PFSK-1 (cell line): ENCODE results near the gene A1CF.

ENCODE experiments used
- FOXP2 ChIP-seq: optimal IDR thresholded peaks from 2 replicates; pipeline ENCODE3; 2011; ENCODE audit warnings: borderline replicate concordance, control low read depth, inconsistent platforms; ENCODE audit not compliant: insufficient read depth; ENCODE audit errors: extremely low read length, extremely low read depth
- POLR2AphosphoS5 ChIP-seq: IDR thresholded peaks from 2 replicates; pipeline ENCODE4 v1.6.1; 2012; ENCODE audit warnings: low read depth, mild to moderate bottlenecking, control low read depth, low read length, moderate library complexity
- SIN3A ChIP-seq: IDR thresholded peaks from 2 replicates; pipeline ENCODE4 v1.6.1; 2012; ENCODE audit warnings: mild to moderate bottlenecking, low read length, moderate library complexity, borderline replicate concordance; ENCODE audit not compliant: insufficient read depth
- TAF1 ChIP-seq: IDR thresholded peaks from 2 replicates; pipeline ENCODE4 v1.6.1; 2012; ENCODE audit warnings: low read length, control low read depth, borderline replicate concordance; ENCODE audit not compliant: insufficient read depth
- TF ChIP-seq, protein P1 (sequence below), 2 experiments: IDR thresholded peaks; 2 replicates each; pipeline versions ENCODE4 v1.6.1 to v1.8.0; 2011 to 2012; ENCODE audit warnings: low read depth in 2 of 2, low read length in 2 of 2, control low read depth in 1 of 2, inconsistent platforms in 1 of 2, mild to moderate bottlenecking in 1 of 2, moderate library complexity in 1 of 2; ENCODE audit not compliant: insufficient read depth in 1 of 2

The A1CF gene

GRCh38 chr10:50798297-50798696 lies 87.1 kb downstream of the A1CF start:
- TF ChIP-seq, protein P1, sequence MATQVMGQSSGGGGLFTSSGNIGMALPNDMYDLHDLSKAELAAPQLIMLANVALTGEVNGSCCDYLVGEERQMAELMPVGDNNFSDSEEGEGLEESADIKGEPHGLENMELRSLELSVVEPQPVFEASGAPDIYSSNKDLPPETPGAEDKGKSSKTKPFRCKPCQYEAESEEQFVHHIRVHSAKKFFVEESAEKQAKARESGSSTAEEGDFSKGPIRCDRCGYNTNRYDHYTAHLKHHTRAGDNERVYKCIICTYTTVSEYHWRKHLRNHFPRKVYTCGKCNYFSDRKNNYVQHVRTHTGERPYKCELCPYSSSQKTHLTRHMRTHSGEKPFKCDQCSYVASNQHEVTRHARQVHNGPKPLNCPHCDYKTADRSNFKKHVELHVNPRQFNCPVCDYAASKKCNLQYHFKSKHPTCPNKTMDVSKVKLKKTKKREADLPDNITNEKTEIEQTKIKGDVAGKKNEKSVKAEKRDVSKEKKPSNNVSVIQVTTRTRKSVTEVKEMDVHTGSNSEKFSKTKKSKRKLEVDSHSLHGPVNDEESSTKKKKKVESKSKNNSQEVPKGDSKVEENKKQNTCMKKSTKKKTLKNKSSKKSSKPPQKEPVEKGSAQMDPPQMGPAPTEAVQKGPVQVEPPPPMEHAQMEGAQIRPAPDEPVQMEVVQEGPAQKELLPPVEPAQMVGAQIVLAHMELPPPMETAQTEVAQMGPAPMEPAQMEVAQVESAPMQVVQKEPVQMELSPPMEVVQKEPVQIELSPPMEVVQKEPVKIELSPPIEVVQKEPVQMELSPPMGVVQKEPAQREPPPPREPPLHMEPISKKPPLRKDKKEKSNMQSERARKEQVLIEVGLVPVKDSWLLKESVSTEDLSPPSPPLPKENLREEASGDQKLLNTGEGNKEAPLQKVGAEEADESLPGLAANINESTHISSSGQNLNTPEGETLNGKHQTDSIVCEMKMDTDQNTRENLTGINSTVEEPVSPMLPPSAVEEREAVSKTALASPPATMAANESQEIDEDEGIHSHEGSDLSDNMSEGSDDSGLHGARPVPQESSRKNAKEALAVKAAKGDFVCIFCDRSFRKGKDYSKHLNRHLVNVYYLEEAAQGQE (IDR thresholded peaks at IDR 0.05; ENCODE audit: insufficient read depth in 1 of 2, low read depth in 2 of 2, low read length in 2 of 2): no peak
- TF ChIP-seq POLR2AphosphoS5 (no peak), FOXP2 (no peak), SIN3A (no peak), TAF1 (no peak)

DNA sequence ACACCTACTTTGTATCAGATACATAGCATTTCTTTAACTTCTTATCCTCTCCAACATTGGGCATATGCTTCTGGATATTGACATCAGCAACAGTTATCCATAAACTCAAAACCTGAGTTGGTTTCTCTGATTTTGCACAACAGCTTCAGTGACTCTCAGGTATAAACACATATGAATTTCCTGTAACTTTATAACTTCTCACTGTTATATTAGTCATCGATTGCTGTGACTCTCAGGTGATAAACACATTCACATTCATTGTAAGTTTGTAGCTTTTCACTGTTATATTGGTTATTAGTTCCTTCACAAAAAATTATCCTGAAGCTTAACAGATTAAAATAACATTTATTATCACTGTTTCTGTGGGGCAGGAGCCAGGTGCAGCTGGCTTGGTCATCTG lies 88.7 kb downstream of the A1CF start:
- TF ChIP-seq, protein P1 (IDR thresholded peaks at IDR 0.05; ENCODE audit: insufficient read depth in 1 of 2, low read depth in 2 of 2, low read length in 2 of 2): no peak
- TF ChIP-seq TAF1: no peak
- no peak for TF ChIP-seq POLR2AphosphoS5
- no peak for TF ChIP-seq FOXP2

- TF ChIP-seq FOXP2 (no peak), SIN3A (no peak), TAF1 (no peak), POLR2AphosphoS5 (no peak)
- TF ChIP-seq, protein P1 (IDR thresholded peaks at IDR 0.05; ENCODE audit: insufficient read depth in 1 of 2, low read depth in 2 of 2, low read length in 2 of 2): no peak
Observed at GRCh38 chr10:50794490-50794889, 90.9 kb downstream of the A1CF start.

DNA sequence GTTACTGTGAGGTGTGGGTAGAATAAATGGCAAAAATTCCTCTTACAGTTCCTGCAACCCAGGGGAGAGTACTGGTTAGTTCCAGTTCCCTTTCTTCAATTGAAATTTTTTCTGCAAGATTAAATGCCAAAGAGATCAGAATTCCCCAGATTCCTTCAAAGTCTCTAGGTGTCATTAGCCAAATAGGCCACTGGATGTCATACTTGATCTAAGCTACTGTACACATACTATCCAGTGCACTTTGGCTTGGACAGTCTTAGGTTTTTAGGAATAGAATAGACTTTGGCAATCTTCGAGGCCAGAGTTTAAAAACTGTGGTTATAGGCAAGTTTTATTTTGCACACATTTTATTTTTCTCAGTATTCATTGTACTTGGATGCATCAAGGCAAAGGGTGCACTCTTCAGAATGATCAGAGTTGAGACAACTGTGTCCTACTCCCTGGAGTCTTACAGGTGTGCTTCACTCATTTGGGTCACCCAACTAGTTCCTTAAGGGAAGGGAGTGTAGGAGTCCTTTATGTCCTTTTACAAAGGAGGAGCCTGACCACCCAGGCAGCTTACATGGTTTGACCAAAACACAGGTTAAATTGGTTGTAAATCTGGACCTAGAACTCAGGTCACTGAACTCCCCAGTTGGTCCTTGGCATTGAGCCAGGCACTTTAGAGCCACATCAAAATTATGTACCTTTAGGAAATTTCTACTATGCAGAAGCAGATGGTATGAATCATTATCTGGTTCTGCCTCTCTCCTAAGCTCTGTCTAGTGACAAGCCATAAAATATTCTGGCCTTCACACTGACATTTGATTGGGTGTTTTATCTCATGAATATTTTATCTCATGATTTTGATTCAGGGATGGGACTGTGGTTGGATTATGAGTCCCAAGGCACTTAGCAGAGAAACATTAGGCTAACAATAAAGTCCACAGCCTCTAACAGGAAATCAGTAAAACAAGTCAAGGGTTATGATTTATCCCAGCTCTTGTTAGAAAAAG lies 96.2 kb downstream of the A1CF start:
- TF ChIP-seq TAF1 (no peak), POLR2AphosphoS5 (no peak), FOXP2 (no peak)
